Measurements from ENCODE around the gene RASA3.
A peak's percentile ranks its signal among the peaks of the same experiment; 100 is the strongest.

Gene RASA3

GRCh38 chr13:114025714-114026431 is 106.5 kb downstream of the RASA3 start:
- DNase-seq (ENCODE audit: low read depth) = peak; percentile 74
- TF ChIP-seq CTCF (IDR thresholded peaks at IDR 0.05; ENCODE audit: low read length, missing control alignments) = peak; percentile 37
- H3K4me3 ChIP-seq (replicated peaks; ENCODE audit: low read depth, low read length) = no peak overlapping the region

- no peak for DNase-seq (ENCODE audit: low read depth)
- H3K4me3 ChIP-seq (replicated peaks; ENCODE audit: low read depth, low read length) = no peak overlapping the region
- TF ChIP-seq CTCF (IDR thresholded peaks at IDR 0.05; ENCODE audit: low read length, missing control alignments) = no peak
These were observed 107.1 kb downstream of the RASA3 start for GRCh38 chr13:114025405-114025713.

- no peak overlapping the region for H3K4me3 ChIP-seq (replicated peaks; ENCODE audit: low read depth, low read length)
- no peak for DNase-seq (ENCODE audit: low read depth)
- TF ChIP-seq CTCF (IDR thresholded peaks at IDR 0.05; ENCODE audit: low read length, missing control alignments) = no peak
These were observed 107.6 kb downstream of the RASA3 start for GRCh38 chr13:114024603-114025404.

GRCh38 chr13:114023716-114024602 is 108.5 kb downstream of the RASA3 start:
- no peak for TF ChIP-seq CTCF (IDR thresholded peaks at IDR 0.05; ENCODE audit: low read length, missing control alignments)
- DNase-seq (ENCODE audit: low read depth) = no peak
- H3K4me3 ChIP-seq (replicated peaks; ENCODE audit: low read depth, low read length) = no peak overlapping the region

- no peak for DNase-seq (ENCODE audit: low read depth)
- no peak for TF ChIP-seq CTCF (IDR thresholded peaks at IDR 0.05; ENCODE audit: low read length, missing control alignments)
- H3K4me3 ChIP-seq (replicated peaks; ENCODE audit: low read depth, low read length) = no peak overlapping the region
These were observed 109.5 kb downstream of the RASA3 start for GRCh38 chr13:114022876-114023275.

- DNase-seq (ENCODE audit: low read depth) = no peak
- no peak for TF ChIP-seq CTCF (IDR thresholded peaks at IDR 0.05; ENCODE audit: low read length, missing control alignments)
- no peak overlapping the region for H3K4me3 ChIP-seq (replicated peaks; ENCODE audit: low read depth, low read length)
These were observed 110.1 kb downstream of the RASA3 start for GRCh38 chr13:114022309-114022669.
